Neural cell (in vitro differentiated cells): Measurements from ENCODE around the gene AHSP. TPM values are rescaled to one million over a fixed set of nuclear protein-coding genes. Genes with fewer than 3 reads are reported as not detected.

Experiments used
- H2AFZ ChIP-seq: fragments of 200-600, 300-800 bp; sonication (generic), shearing (Covaris generic); 2 replicates; pipeline ENCODE4 v1.6.0; 2014; ENCODE audit warnings: low read depth, mild to moderate bottlenecking, antibody characterized with exemption, low read length, moderate library complexity
- H3F3A ChIP-seq: fragments of 200-600 bp; shearing (Covaris generic); 2 replicates; pipeline ENCODE4 v1.6.1; 2016; ENCODE audit warnings: mild to moderate bottlenecking, moderate library complexity, mixed read lengths, antibody characterized with exemption, low read length; ENCODE audit not compliant: insufficient read depth, poor library complexity, severe bottlenecking
- H3K27ac ChIP-seq: fragments of 200-600, 300-800 bp; sonication (generic), shearing (Covaris generic); 2 replicates; pipeline ENCODE4 v1.5.1; 2014; ENCODE audit warnings: mild to moderate bottlenecking, low read length, moderate library complexity
- H3K27me3 ChIP-seq: fragments of 300-800, 200-600 bp; sonication (generic), shearing (Covaris generic); 2 replicates; pipeline ENCODE4 v1.6.0; 2014; ENCODE audit warnings: mild to moderate bottlenecking, low read depth, low read length, moderate library complexity; ENCODE audit not compliant: insufficient read depth
- H3K36me3 ChIP-seq: fragments of 300-800, 200-600 bp; sonication (generic), shearing (Covaris generic); 2 replicates; pipeline ENCODE4 v1.5.1; 2014; ENCODE audit warnings: mild to moderate bottlenecking, antibody characterized with exemption, low read length, moderate library complexity; ENCODE audit not compliant: insufficient read depth
- H3K4me2 ChIP-seq: fragments of 300-800, 200-600 bp; sonication (generic), shearing (Covaris generic); 2 replicates; pipeline ENCODE4 v1.6.0; 2014; ENCODE audit warnings: mild to moderate bottlenecking, low read length
- H3K4me3 ChIP-seq: fragments of 300-800, 200-600 bp; sonication (generic), shearing (Covaris generic); 2 replicates; pipeline ENCODE4 v1.5.1; 2014; ENCODE audit warnings: mild to moderate bottlenecking, low read length, moderate library complexity
- H3K79me2 ChIP-seq: fragments of 200-600 bp; shearing (Covaris generic); replicated peaks from 2 replicates; pipeline ENCODE4 v1.6.0; 2014; ENCODE audit warnings: mild to moderate bottlenecking, low read length, moderate library complexity; ENCODE audit not compliant: insufficient read depth
- H3K9ac ChIP-seq: fragments of 300-800, 200-600 bp; sonication (generic), shearing (Covaris generic); 2 replicates; pipeline ENCODE4 v1.6.1; 2016; ENCODE audit warnings: mild to moderate bottlenecking, low read length, mixed read lengths
- H3K9me2 ChIP-seq: fragments of 200-600 bp; shearing (Covaris generic); 2 replicates; pipeline ENCODE4 v1.6.1; 2016; ENCODE audit warnings: mild to moderate bottlenecking, low read length, mixed read lengths; ENCODE audit not compliant: insufficient read depth
- H3K9me3 ChIP-seq: fragments of 200-600, 300-800 bp; sonication (generic), shearing (Covaris generic); 2 replicates; pipeline ENCODE4 v1.6.1; 2016; ENCODE audit warnings: mild to moderate bottlenecking, mixed run types, low read length, moderate library complexity, mixed read lengths
- H4K20me1 ChIP-seq: fragments of 200-600 bp; shearing (Covaris generic); 2 replicates; pipeline ENCODE4 v1.6.1; 2016; ENCODE audit warnings: mild to moderate bottlenecking, mixed run types; ENCODE audit not compliant: insufficient read depth
- EP300 ChIP-seq: fragments of 450-650 bp; conservative IDR thresholded peaks from 2 replicates; pipeline ENCODE4 v1.6.1; 2014; ENCODE audit warnings: antibody characterized with exemption, mild to moderate bottlenecking, moderate library complexity; ENCODE audit not compliant: poor library complexity, severe bottlenecking
- EZH2 ChIP-seq: fragments of 200-600, 300-800 bp; shearing (Covaris generic), sonication (generic); IDR thresholded peaks from 2 replicates; pipeline ENCODE4 v1.6.1; 2014; ENCODE audit warnings: antibody characterized with exemption, low read length, borderline replicate concordance, mild to moderate bottlenecking; ENCODE audit not compliant: insufficient read depth, poor library complexity, severe bottlenecking
- MXI1 ChIP-seq: fragments of 450-650 bp; conservative IDR thresholded peaks from 2 replicates; pipeline ENCODE4 v1.6.1; 2014; ENCODE audit warnings: antibody characterized with exemption, mild to moderate bottlenecking; ENCODE audit not compliant: poor library complexity, severe bottlenecking
- POLR2AphosphoS5 ChIP-seq: IDR thresholded peaks from 2 replicates; pipeline ENCODE4 v1.6.1; 2012
- RAD21 ChIP-seq: fragments of 450-650 bp; conservative IDR thresholded peaks from 2 replicates; pipeline ENCODE4 v1.6.1; 2014; ENCODE audit warnings: antibody characterized with exemption, mild to moderate bottlenecking, moderate library complexity
- SMC3 ChIP-seq: fragments of 450-650 bp; conservative IDR thresholded peaks from 2 replicates; pipeline ENCODE4 v1.6.1; 2014; ENCODE audit warnings: antibody characterized with exemption, mild to moderate bottlenecking, moderate library complexity; ENCODE audit not compliant: poor library complexity
- TAF1 ChIP-seq: IDR thresholded peaks from 2 replicates; pipeline ENCODE4 v1.6.1; 2012; ENCODE audit warnings: low read depth
- polyA plus RNA-seq: library from polyadenylated mRNA; depleted of rRNA; stranded (reverse); fragments of >200 nt; gene quantifications from 2 replicates; pipeline ENCODE4 v1.2.3, GENCODE V29; 2014
- TF ChIP-seq, protein P1 (sequence below): IDR thresholded peaks from 2 replicates; pipeline ENCODE4 v1.6.1; 2012; ENCODE audit warnings: borderline replicate concordance
- TF ChIP-seq, protein P2 (sequence below): fragments of 450-650 bp; IDR thresholded peaks from 2 replicates; pipeline ENCODE4 v1.5.1; 2014; ENCODE audit warnings: antibody characterized with exemption, mild to moderate bottlenecking, moderate library complexity; ENCODE audit not compliant: poor library complexity, severe bottlenecking

AHSP gene
- polyA plus RNA-seq, 1 donor from 2014 or later: not detected

DNA sequence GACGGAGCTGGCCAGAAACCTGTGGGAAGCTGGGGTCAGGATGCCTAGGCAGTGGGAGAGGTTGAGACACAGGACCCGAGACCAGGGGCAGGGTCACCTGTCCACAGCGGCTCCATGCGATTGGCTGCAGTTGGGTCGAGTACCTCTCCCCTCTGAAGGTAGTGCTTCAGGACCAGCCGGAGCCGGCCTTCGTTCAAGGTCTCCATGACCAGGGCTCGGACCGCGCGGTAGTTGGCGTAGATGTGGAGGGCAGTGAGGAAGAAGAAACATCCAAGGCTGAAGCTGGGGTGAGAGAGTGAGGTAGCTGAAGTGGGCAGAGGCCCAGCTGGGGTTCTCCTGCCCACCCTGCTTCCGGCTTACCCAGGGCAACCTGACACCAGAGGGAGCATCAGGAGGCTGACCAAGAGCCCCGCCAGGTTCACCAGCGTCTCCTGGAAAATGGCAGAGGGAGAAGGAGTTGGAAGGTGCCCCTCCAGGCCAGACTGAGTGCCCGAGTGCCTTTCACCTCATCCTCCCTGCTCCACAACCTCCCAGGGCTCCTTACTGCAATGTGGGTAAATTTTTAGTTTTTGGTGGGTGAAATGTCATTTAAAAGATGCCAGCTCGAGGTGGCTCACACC, 34.1 kb upstream of the AHSP start:
- Histone ChIP-seq H3F3A (no peaks in the 10 kb centered on the region), H3K9me2 (no peaks in the 10 kb centered on the region), H3K9me3 (no peaks in the 10 kb centered on the region), H3K4me2 (no peak overlapping the region), H3K79me2 (no peaks in the 10 kb centered on the region), H2AFZ (no peak overlapping the region), H3K27me3 (peaks cover 1% of the 10 kb centered on the region), H4K20me1 (no peaks in the 10 kb centered on the region), H3K9ac (no peak overlapping the region), H3K36me3 (no peaks in the 10 kb centered on the region), H3K4me3 (no peak overlapping the region), H3K27ac (no peak overlapping the region)
- TF ChIP-seq TAF1: no peak
- no peak for TF ChIP-seq MXI1
- TF ChIP-seq POLR2AphosphoS5: no peak
- TF ChIP-seq SMC3: no peak
- no peak for TF ChIP-seq EP300

DNA sequence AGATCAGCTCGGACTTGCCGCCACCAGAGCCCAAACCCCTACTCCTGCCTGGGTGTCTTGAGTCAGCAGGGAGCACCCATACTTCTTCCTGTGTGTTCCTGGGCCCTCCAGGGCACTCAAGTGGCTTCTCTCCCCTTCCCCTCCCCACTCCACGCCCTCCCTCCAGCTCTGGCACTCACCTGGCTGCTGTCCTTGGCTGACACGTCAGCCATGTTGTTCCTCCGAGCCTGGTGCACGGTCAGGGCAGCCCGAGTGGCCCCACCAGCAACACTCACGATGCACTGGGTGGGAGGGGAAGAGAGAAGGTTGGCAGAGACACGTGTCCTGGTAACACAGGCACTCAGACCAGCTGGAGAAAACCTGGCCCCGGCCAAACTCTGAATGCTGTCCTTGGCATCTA, 31.0 kb upstream of the AHSP start:
- Histone ChIP-seq H3F3A (no peaks in the 10 kb centered on the region), H3K27me3 (no peaks in the 10 kb centered on the region), H2AFZ (no peak overlapping the region), H3K79me2 (no peaks in the 10 kb centered on the region), H3K4me3 (no peak overlapping the region), H3K36me3 (no peaks in the 10 kb centered on the region), H4K20me1 (no peaks in the 10 kb centered on the region), H3K9ac (no peak overlapping the region), H3K9me3 (no peaks in the 10 kb centered on the region), H3K4me2 (no peak overlapping the region), H3K27ac (no peak overlapping the region), H3K9me2 (no peaks in the 10 kb centered on the region)
- TF ChIP-seq MXI1: no peak
- no peak for TF ChIP-seq TAF1
- no peak for TF ChIP-seq EZH2
- no peak for TF ChIP-seq POLR2AphosphoS5
- TF ChIP-seq EP300: no peak
- TF ChIP-seq SMC3: no peak
- TF ChIP-seq, protein P1, sequence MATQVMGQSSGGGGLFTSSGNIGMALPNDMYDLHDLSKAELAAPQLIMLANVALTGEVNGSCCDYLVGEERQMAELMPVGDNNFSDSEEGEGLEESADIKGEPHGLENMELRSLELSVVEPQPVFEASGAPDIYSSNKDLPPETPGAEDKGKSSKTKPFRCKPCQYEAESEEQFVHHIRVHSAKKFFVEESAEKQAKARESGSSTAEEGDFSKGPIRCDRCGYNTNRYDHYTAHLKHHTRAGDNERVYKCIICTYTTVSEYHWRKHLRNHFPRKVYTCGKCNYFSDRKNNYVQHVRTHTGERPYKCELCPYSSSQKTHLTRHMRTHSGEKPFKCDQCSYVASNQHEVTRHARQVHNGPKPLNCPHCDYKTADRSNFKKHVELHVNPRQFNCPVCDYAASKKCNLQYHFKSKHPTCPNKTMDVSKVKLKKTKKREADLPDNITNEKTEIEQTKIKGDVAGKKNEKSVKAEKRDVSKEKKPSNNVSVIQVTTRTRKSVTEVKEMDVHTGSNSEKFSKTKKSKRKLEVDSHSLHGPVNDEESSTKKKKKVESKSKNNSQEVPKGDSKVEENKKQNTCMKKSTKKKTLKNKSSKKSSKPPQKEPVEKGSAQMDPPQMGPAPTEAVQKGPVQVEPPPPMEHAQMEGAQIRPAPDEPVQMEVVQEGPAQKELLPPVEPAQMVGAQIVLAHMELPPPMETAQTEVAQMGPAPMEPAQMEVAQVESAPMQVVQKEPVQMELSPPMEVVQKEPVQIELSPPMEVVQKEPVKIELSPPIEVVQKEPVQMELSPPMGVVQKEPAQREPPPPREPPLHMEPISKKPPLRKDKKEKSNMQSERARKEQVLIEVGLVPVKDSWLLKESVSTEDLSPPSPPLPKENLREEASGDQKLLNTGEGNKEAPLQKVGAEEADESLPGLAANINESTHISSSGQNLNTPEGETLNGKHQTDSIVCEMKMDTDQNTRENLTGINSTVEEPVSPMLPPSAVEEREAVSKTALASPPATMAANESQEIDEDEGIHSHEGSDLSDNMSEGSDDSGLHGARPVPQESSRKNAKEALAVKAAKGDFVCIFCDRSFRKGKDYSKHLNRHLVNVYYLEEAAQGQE: no peak
- TF ChIP-seq, protein P2, sequence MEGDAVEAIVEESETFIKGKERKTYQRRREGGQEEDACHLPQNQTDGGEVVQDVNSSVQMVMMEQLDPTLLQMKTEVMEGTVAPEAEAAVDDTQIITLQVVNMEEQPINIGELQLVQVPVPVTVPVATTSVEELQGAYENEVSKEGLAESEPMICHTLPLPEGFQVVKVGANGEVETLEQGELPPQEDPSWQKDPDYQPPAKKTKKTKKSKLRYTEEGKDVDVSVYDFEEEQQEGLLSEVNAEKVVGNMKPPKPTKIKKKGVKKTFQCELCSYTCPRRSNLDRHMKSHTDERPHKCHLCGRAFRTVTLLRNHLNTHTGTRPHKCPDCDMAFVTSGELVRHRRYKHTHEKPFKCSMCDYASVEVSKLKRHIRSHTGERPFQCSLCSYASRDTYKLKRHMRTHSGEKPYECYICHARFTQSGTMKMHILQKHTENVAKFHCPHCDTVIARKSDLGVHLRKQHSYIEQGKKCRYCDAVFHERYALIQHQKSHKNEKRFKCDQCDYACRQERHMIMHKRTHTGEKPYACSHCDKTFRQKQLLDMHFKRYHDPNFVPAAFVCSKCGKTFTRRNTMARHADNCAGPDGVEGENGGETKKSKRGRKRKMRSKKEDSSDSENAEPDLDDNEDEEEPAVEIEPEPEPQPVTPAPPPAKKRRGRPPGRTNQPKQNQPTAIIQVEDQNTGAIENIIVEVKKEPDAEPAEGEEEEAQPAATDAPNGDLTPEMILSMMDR: no peak
- TF ChIP-seq RAD21: no peak
